ENCODE measurements around the gene MOV10L1.
"Not testable (repeated sequence)": the region's sequence is repeated elsewhere in the genome, so short reads cannot be mapped to it uniquely, and the experiment has no call there.

The MOV10L1 gene

DNA sequence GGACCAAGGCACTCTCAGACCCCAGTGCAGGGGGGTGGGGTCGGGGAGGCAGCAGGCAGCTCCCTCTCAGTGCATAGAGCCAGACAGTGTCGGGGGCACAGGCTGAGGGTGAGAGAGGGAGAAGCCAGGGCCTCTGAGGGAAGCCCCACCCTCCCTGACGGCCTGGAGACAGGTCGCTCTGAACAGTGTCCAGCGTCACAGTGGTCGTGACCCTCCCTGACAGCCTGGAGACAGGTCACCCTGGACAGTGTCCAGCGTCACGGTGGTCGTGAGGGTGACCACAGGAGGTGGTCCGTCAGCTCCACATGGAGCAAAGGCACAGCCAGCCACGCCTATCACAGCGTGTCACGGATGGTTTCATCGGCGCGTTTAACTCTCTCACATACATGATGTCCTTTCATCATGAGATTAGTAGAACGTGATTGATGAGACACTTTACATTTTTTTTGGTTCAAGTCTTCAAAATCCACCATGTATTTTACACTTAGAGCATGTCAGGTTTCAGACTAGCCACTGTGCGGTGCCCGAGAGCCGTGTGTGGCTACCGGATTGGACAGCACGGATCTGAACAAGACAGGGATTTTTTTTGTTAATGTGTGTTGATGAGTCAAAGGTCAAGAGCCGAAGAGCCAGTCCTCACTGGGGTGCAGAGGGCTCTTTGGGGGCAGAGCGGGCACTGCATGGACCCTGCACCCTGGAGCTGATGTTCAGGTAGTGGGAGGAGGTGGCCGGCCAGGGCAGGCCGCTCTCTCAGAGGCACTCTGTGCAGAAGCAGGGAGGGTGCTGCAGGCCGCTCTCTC is 56.8 kb downstream of the MOV10L1 start:
- Histone ChIP-seq H3K9me3 (ENCODE audit: low read length) (no peaks in the 10 kb centered on the region), H3K4me3 (ENCODE audit: low read length) (peak overlapping the region; percentile 44), H3K27me3 (ENCODE audit: insufficient read depth, low read length) (peaks cover 7% of the 10 kb centered on the region), H2AFZ (ENCODE audit: low read depth, low read length) (no peak overlapping the region), H3K36me3 (ENCODE audit: insufficient read depth, low read length) (no peaks in the 10 kb centered on the region), H3K4me1 (ENCODE audit: insufficient read depth, low read length) (peaks cover 20% of the 10 kb centered on the region)

DNA sequence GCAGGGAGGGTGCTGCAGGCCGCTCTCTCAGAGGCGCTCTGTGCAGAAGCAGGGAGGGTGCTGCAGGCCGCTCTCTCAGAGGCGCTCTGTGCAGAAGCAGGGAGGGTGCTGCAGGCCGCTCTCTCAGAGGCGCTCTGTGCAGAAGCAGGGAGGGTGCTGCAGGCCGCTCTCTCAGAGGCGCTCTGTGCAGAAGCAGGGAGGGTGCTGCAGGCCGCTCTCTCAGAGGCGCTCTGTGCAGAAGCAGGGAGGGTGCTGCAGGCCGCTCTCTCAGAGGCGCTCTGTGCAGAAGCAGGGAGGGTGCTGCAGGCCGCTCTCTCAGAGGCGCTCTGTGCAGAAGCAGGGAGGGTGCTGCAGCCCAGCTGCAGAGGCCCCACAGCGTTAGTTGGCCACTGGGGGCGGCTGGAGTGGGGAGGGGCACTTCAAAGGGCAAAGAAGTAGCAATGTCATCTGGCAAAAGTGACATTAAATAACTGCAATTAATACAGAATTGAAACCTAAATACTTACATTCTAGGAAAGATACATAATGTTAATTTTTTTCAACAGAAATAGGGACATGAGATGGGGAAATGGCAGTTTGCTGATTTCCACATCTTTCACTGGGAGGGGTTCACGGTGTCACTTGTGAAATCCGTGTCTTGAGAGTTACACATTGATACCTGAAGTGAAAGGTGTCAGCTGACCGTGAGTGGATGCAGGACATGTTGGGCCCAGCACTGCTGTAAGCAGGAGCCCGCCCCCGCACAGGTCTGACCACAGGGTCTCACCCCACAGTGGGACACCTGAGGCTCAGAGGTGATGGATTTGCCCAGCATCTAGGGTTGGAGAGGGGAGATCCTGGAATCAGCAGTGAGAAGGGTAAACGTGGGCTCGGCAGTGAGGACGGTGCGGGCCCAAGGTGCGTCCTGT is 57.7 kb downstream of the MOV10L1 start:
- not testable (repeated sequence) for H3K27me3 ChIP-seq (ENCODE audit: insufficient read depth, low read length); H2AFZ ChIP-seq (ENCODE audit: low read depth, low read length); H3K9me3 ChIP-seq (ENCODE audit: low read length); H3K36me3 ChIP-seq (ENCODE audit: insufficient read depth, low read length)
- Histone ChIP-seq H3K4me3 (ENCODE audit: low read length) (peak overlapping the region; percentile 44), H3K4me1 (ENCODE audit: insufficient read depth, low read length) (peaks cover 20% of the 10 kb centered on the region)

DNA sequence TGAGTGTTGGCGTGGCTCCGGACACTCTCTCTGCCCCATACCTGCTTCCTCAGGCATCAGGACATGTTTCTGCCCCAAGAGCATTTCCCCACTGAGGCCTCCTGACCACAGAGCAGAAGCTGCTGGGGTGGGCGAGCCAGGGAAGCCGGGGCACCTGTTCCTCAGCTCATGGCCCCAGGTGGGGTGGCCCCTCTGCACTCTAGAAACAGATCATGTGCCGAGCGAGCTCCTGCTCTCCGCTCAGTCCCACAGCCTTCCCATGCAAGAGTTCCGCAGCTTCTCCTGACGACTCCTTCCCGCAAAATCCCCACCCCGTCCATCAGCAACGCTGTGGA is 58.3 kb downstream of the MOV10L1 start:
- no peaks in the 10 kb centered on the region for H3K9me3 ChIP-seq (ENCODE audit: low read length)
- H2AFZ ChIP-seq (ENCODE audit: low read depth, low read length) = no peak overlapping the region
- H3K27me3 ChIP-seq (ENCODE audit: insufficient read depth, low read length) = peaks cover 7% of the 10 kb centered on the region
- no peaks in the 10 kb centered on the region for H3K36me3 ChIP-seq (ENCODE audit: insufficient read depth, low read length)
- no peak overlapping the region for H3K4me3 ChIP-seq (ENCODE audit: low read length)
- peaks cover 20% of the 10 kb centered on the region for H3K4me1 ChIP-seq (ENCODE audit: insufficient read depth, low read length)

DNA sequence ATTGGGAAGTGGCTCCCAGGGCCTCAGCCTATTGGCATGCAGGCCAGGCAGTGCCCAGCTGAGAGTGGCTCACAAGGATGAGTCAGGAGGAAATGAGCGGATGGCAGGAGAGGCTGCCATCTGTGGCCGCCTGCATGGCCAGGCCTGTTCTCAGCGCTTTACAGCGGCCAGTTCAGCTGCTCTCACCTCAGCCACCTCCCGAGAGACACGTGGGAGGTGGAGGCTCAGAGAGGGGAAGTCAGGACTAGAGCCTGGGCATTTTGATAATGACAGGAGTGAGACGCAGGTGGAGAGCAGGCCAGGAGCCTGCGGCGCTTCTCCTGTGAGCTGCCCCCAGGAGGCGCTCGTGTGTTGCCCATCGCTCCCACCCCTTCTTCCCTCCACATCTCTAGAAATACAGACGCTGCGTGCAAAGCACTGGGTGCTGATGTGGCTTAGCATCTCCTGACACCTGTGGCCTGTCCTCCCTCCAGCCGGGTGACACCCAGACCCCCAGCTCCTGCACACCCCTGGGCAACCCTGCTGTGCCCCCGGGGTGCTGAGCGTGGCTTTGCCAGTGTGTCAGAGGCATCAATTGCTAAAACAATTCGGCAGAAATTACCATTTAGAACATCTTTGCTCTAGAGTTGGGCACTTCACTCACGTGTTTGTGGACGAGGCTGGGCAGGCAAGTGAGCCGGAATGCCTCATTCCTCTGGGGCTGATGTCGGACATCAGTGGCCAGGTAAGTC is 59.4 kb downstream of the MOV10L1 start:
- Histone ChIP-seq H2AFZ (ENCODE audit: low read depth, low read length) (no peak overlapping the region), H3K36me3 (ENCODE audit: insufficient read depth, low read length) (no peaks in the 10 kb centered on the region), H3K27me3 (ENCODE audit: insufficient read depth, low read length) (no peaks in the 10 kb centered on the region), H3K4me3 (ENCODE audit: low read length) (no peak overlapping the region), H3K9me3 (ENCODE audit: low read length) (no peaks in the 10 kb centered on the region), H3K4me1 (ENCODE audit: insufficient read depth, low read length) (peaks cover 20% of the 10 kb centered on the region)

DNA sequence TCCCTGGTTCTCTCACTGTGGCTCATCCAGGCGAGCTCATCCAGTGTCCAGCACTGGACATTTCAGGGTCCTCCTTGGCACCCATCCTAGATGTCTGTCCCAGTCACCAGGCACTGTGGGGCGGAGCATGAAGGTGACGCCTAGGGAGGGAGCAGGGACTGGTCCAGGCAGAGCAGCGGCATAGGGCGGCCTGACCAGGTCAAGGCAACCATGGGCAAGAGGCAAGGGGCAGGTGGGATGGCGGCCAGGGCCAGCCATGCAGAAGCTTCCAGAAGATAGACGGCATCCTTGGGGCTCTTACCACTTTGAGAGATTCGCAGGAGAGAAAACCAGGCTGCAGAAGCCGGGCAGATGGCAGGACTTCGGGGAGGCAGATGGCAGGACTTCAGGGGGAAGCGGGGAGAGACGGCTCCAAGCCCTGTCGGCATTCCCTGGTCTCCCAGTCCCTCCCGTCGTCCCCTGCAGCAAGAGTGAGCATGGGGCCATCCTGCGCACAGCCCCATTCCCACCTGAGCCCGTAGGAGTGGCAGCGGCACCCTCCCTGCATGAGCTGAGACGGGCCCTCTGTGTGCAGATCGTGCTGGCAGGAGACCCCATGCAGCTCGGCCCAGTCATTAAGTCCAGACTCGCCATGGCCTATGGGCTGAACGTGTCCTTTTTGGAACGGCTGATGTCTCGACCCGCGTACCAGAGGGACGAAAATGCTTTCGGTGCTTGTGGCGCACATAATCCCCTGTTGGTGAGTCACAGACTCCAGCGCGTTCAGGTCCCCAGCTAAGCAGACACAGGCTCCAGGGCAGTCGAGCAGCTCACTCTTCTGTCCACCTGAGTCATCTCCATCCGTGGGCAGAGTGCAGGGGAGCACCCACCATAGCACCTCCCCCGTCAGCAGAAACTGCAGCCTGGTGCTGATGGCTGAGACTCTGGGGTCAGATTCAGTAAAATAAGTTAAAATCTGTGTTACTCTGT is 60.6 kb downstream of the MOV10L1 start:
- H3K4me1 ChIP-seq (ENCODE audit: insufficient read depth, low read length) = peaks cover 20% of the 10 kb centered on the region
- H2AFZ ChIP-seq (ENCODE audit: low read depth, low read length) = no peak overlapping the region
- no peaks in the 10 kb centered on the region for H3K27me3 ChIP-seq (ENCODE audit: insufficient read depth, low read length)
- H3K9me3 ChIP-seq (ENCODE audit: low read length) = no peaks in the 10 kb centered on the region
- no peaks in the 10 kb centered on the region for H3K36me3 ChIP-seq (ENCODE audit: insufficient read depth, low read length)
- H3K4me3 ChIP-seq (ENCODE audit: low read length) = no peak overlapping the region

DNA sequence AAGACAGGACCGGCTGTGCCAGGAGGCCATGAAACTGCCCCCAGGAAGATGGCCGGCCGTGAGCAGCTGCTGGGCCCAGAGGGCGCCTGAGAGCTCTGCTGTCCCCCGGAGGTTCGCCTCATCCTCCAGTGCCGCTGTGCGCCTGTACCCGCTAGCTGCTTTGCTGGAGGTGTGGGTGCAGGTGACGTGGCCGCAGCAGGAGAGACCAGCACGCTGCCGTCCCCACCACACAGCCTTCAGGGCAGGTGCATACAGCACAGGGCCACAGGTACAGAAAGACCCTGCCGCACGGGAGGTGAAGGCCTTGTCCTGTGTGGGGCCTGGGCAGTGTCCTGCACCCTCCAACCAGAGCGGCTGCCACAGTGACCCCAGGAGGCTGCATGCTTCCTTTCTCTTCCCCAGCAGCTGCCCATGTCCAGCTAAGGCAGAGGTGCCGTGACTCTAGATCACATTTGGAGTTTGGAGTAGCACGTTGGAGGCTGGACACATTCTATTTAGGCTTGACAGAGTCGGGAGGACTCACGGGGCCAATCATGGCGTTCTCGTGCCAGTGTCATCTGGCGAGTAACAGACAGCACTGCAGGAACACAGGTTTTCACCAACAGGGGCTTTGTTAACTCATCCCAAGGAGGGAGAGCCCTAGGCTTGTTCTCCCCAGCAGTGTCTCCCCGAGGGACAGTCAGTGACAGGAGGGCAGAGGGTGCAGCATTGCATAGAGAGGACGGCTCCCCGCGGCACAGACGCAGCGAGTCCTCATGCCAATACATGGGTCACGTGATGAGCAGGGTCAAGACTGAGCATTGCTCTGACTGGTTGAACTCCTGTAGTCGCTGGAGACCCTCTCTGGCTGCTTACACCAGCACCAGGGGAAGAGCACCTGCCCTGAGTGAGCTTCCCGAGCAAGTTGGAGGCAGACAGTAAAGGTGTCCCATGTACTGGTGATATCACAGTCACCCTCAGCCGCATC is 62.0 kb downstream of the MOV10L1 start:
- Histone ChIP-seq H3K27me3 (ENCODE audit: insufficient read depth, low read length) (no peaks in the 10 kb centered on the region), H3K9me3 (ENCODE audit: low read length) (no peaks in the 10 kb centered on the region), H3K4me3 (ENCODE audit: low read length) (no peak overlapping the region)

DNA sequence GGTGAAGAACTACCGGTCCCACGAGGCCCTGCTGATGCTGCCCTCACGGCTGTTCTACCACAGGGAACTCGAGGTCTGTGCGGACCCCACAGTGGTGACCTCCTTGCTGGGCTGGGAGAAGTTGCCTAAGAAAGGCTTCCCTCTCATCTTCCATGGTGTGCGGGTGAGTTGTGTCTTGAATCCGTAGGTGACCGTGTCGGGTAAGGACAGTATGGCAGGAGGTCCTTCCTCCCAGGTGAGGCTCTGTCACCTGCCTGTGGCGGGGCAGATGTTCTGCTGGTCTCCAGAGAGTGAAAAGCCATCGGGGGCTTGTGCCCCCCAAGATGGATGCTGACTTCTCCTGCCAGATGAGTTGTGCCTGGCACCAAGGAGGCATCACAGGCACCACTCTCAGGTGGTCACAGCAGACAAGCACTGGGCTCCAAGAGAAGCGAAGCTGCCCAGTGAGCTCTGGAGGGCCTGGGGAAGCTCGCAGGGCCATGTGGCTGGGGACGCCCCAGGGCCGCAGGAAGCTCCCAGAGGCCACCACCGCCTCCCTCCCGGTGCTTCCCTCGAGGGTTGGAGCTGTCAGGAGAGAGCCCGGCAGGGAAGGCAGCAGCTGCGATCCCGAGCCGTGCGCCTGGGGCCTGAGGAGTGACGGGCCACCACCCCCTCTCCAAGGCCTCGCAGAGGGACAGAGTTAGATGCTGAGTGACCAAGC is 63.4 kb downstream of the MOV10L1 start:
- no peak overlapping the region for H2AFZ ChIP-seq (ENCODE audit: low read depth, low read length)
- H3K4me3 ChIP-seq (ENCODE audit: low read length) = no peak overlapping the region
- H3K4me1 ChIP-seq (ENCODE audit: insufficient read depth, low read length) = peaks cover 4% of the 10 kb centered on the region
- no peaks in the 10 kb centered on the region for H3K36me3 ChIP-seq (ENCODE audit: insufficient read depth, low read length)
- no peaks in the 10 kb centered on the region for H3K9me3 ChIP-seq (ENCODE audit: low read length)
- H3K27me3 ChIP-seq (ENCODE audit: insufficient read depth, low read length) = no peaks in the 10 kb centered on the region

More for the DNA sequence above, 62.0 kb downstream of the MOV10L1 start:
- Histone ChIP-seq H3K4me1 (ENCODE audit: insufficient read depth, low read length) (peaks cover 10% of the 10 kb centered on the region), H3K36me3 (ENCODE audit: insufficient read depth, low read length) (no peaks in the 10 kb centered on the region), H2AFZ (ENCODE audit: low read depth, low read length) (no peak overlapping the region)

DNA sequence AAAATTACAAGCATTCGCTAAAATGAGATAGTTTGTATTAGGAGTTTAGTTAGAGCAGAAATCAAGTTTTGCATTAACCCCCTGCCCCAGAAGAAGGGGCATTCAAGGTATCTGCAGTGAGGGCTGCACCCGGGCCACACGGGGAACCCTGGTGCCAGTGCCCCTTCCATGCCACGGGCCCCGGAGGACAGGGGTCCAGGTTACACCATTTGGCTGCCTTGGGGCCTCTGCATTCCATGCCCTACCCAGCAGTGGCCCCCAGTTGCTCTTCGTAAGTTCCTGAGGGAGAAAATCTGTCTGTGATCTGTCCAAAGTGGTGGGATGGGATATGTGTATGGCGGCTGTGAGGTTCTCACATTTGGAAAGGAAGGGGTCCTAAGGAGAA is 63.9 kb downstream of the MOV10L1 start:
- Histone ChIP-seq H3K27me3 (ENCODE audit: insufficient read depth, low read length) (no peaks in the 10 kb centered on the region), H3K36me3 (ENCODE audit: insufficient read depth, low read length) (no peaks in the 10 kb centered on the region), H3K4me3 (ENCODE audit: low read length) (no peak overlapping the region), H3K9me3 (ENCODE audit: low read length) (no peaks in the 10 kb centered on the region), H3K4me1 (ENCODE audit: insufficient read depth, low read length) (peaks cover 2% of the 10 kb centered on the region), H2AFZ (ENCODE audit: low read depth, low read length) (no peak overlapping the region)

DNA sequence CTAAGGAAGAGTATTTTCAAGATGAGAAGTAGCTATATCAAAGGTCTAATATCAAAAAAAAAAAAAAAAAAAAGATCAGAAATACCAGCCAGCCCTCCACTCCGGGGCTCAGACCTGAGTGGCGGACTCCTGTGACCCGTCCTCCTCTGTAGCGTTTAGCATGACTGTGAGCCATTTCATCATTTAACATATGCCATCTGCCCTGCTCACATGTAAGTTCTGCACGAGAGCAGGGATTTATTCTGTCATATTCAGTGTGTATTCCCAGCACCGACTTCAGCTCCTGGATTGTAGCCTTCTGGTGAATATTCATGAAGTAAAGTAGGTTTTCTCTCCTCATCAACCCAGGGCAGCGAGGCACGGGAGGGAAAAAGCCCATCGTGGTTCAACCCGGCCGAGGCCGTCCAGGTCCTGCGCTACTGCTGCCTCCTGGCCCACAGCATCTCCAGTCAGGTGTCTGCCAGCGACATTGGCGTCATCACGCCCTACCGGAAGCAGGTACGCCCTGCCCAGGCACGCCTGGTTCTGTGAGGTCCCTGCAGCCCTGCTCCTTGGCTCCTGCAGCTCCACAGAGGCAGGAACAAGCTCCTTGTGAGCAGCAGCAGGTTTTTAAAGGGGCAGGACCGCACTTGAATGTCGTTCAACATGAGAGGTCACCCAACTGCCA is 68.0 kb downstream of the MOV10L1 start:
- Histone ChIP-seq H2AFZ (ENCODE audit: low read depth, low read length) (no peak overlapping the region), H3K36me3 (ENCODE audit: insufficient read depth, low read length) (no peaks in the 10 kb centered on the region), H3K27me3 (ENCODE audit: insufficient read depth, low read length) (peaks cover 5% of the 10 kb centered on the region), H3K9me3 (ENCODE audit: low read length) (no peaks in the 10 kb centered on the region), H3K4me1 (ENCODE audit: insufficient read depth, low read length) (peaks cover 2% of the 10 kb centered on the region), H3K4me3 (ENCODE audit: low read length) (no peak overlapping the region)

DNA sequence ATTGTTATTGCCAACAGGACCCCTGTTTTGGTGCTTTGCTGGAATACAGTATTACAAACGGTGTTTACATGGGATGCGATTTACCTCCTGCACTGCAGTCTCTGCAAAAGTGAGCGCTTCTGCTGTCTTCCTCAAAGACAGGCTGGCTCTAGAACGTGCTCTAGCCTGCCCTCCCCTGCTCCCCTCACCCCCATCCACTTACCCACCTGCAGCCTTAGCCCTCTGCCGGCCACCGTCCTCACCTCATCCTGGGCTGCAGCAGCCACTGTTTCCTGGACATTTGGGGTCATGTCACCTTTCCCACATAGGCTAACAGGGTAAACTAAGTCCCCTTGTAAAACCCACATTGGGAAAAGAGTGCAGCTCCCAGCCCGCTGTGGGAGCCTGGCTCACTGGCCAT is 71.1 kb downstream of the MOV10L1 start:
- H3K27me3 ChIP-seq (ENCODE audit: insufficient read depth, low read length) = peaks cover 13% of the 10 kb centered on the region
- peaks cover 2% of the 10 kb centered on the region for H3K4me1 ChIP-seq (ENCODE audit: insufficient read depth, low read length)
- no peak overlapping the region for H2AFZ ChIP-seq (ENCODE audit: low read depth, low read length)
- H3K9me3 ChIP-seq (ENCODE audit: low read length) = peaks cover 2% of the 10 kb centered on the region
- H3K36me3 ChIP-seq (ENCODE audit: insufficient read depth, low read length) = no peaks in the 10 kb centered on the region
- H3K4me3 ChIP-seq (ENCODE audit: low read length) = no peak overlapping the region

Measured in neuron (in vitro differentiated cells).